Measurements from ENCODE around the gene PPP6R3.
"Not testable (repeated sequence)": the region's sequence is repeated elsewhere in the genome, so short reads cannot be mapped to it uniquely, and the experiment has no call there.

The PPP6R3 gene

GRCh38 chr11:68639322-68639721, 178.8 kb downstream of the PPP6R3 start:
- not testable (repeated sequence) for H2AFZ ChIP-seq (ENCODE audit: low read length); H3K9me2 ChIP-seq (ENCODE audit: low read depth, low read length); H3K4me1 ChIP-seq (ENCODE audit: insufficient read depth, low read length, severe bottlenecking); H3K9me3 ChIP-seq (ENCODE audit: low read length); H3K27ac ChIP-seq (ENCODE audit: low read depth, low read length, poor library complexity, severe bottlenecking); H3K9ac ChIP-seq (ENCODE audit: low read length); H3K27me3 ChIP-seq (ENCODE audit: insufficient read depth, low read length); H3K4me3 ChIP-seq (ENCODE audit: low read depth, low read length, poor library complexity, severe bottlenecking); H3K36me3 ChIP-seq (ENCODE audit: insufficient read depth, low read length); H3K4me2 ChIP-seq (ENCODE audit: low read length); H3F3A ChIP-seq (ENCODE audit: insufficient read depth, low read length); H3K79me2 ChIP-seq (ENCODE audit: insufficient read depth, low read length); H4K20me1 ChIP-seq (ENCODE audit: insufficient read depth, low read length)

GRCh38 chr11:68641880-68642279, 181.3 kb downstream of the PPP6R3 start:
- Histone ChIP-seq H3K27ac (ENCODE audit: low read depth, low read length, poor library complexity, severe bottlenecking) (no peak overlapping the region), H3F3A (ENCODE audit: insufficient read depth, low read length) (no peaks in the 10 kb centered on the region), H3K4me2 (ENCODE audit: low read length) (no peak overlapping the region), H3K36me3 (ENCODE audit: insufficient read depth, low read length) (no peaks in the 10 kb centered on the region), H2AFZ (ENCODE audit: low read length) (no peak overlapping the region), H3K27me3 (ENCODE audit: insufficient read depth, low read length) (no peaks in the 10 kb centered on the region; the same call in 1 of the 2 replicates), H3K9me2 (ENCODE audit: low read depth, low read length) (no peaks in the 10 kb centered on the region), H3K9ac (ENCODE audit: low read length) (no peak overlapping the region), H3K9me3 (ENCODE audit: low read length) (peaks cover 6% of the 10 kb centered on the region; the same call in 1 of the 2 replicates), H3K4me1 (ENCODE audit: insufficient read depth, low read length, severe bottlenecking) (no peaks in the 10 kb centered on the region), H3K4me3 (ENCODE audit: low read depth, low read length, poor library complexity, severe bottlenecking) (no peak overlapping the region), H4K20me1 (ENCODE audit: insufficient read depth, low read length) (no peaks in the 10 kb centered on the region), H3K79me2 (ENCODE audit: insufficient read depth, low read length) (no peaks in the 10 kb centered on the region)
- TF ChIP-seq EZH2 (IDR thresholded peaks at IDR 0.05; ENCODE audit: borderline replicate concordance, low read length) (no peak), CTCF (IDR thresholded peaks at IDR 0.05; ENCODE audit: low read length) (no peak)

- H3K9me2 ChIP-seq (ENCODE audit: low read depth, low read length), result no peaks in the 10 kb centered on the region
- no peak overlapping the region for H3K4me2 ChIP-seq (ENCODE audit: low read length)
- no peaks in the 10 kb centered on the region for H4K20me1 ChIP-seq (ENCODE audit: insufficient read depth, low read length)
- H3K4me3 ChIP-seq (ENCODE audit: low read depth, low read length, poor library complexity, severe bottlenecking), result no peak overlapping the region
- no peaks in the 10 kb centered on the region for H3K36me3 ChIP-seq (ENCODE audit: insufficient read depth, low read length)
- peaks cover 8% of the 10 kb centered on the region; the same call in 1 of the 2 replicates for H3K9me3 ChIP-seq (ENCODE audit: low read length)
- no peaks in the 10 kb centered on the region for H3K4me1 ChIP-seq (ENCODE audit: insufficient read depth, low read length, severe bottlenecking)
- no peaks in the 10 kb centered on the region for H3K79me2 ChIP-seq (ENCODE audit: insufficient read depth, low read length)
- no peaks in the 10 kb centered on the region; the same call in 1 of the 2 replicates for H3K27me3 ChIP-seq (ENCODE audit: insufficient read depth, low read length)
- no peaks in the 10 kb centered on the region for H3F3A ChIP-seq (ENCODE audit: insufficient read depth, low read length)
- H3K9ac ChIP-seq (ENCODE audit: low read length), result no peak overlapping the region
- H3K27ac ChIP-seq (ENCODE audit: low read depth, low read length, poor library complexity, severe bottlenecking), result no peak overlapping the region
- H2AFZ ChIP-seq (ENCODE audit: low read length), result no peak overlapping the region
- TF ChIP-seq CTCF (IDR thresholded peaks at IDR 0.05; ENCODE audit: low read length) (no peak), EZH2 (IDR thresholded peaks at IDR 0.05; ENCODE audit: borderline replicate concordance, low read length) (no peak)
These were observed 183.0 kb downstream of the PPP6R3 start for GRCh38 chr11:68643585-68643984.

- H3K9ac ChIP-seq (ENCODE audit: low read length), result no peak overlapping the region
- H3K4me2 ChIP-seq (ENCODE audit: low read length), result no peak overlapping the region
- H3K4me3 ChIP-seq (ENCODE audit: low read depth, low read length, poor library complexity, severe bottlenecking), result no peak overlapping the region
- peaks cover 8% of the 10 kb centered on the region; the same call in 1 of the 2 replicates for H3K9me3 ChIP-seq (ENCODE audit: low read length)
- H3F3A ChIP-seq (ENCODE audit: insufficient read depth, low read length), result no peaks in the 10 kb centered on the region
- H3K4me1 ChIP-seq (ENCODE audit: insufficient read depth, low read length, severe bottlenecking), result no peaks in the 10 kb centered on the region
- H3K79me2 ChIP-seq (ENCODE audit: insufficient read depth, low read length), result no peaks in the 10 kb centered on the region
- H2AFZ ChIP-seq (ENCODE audit: low read length), result no peak overlapping the region
- H3K27me3 ChIP-seq (ENCODE audit: insufficient read depth, low read length), result peaks cover 6% of the 10 kb centered on the region; the same call in 1 of the 2 replicates
- no peaks in the 10 kb centered on the region for H3K9me2 ChIP-seq (ENCODE audit: low read depth, low read length)
- H4K20me1 ChIP-seq (ENCODE audit: insufficient read depth, low read length), result no peaks in the 10 kb centered on the region
- H3K36me3 ChIP-seq (ENCODE audit: insufficient read depth, low read length), result no peaks in the 10 kb centered on the region
- no peak overlapping the region for H3K27ac ChIP-seq (ENCODE audit: low read depth, low read length, poor library complexity, severe bottlenecking)
- TF ChIP-seq EZH2 (IDR thresholded peaks at IDR 0.05; ENCODE audit: borderline replicate concordance, low read length) (no peak), CTCF (IDR thresholded peaks at IDR 0.05; ENCODE audit: low read length) (no peak)
These were observed 186.3 kb downstream of the PPP6R3 start for GRCh38 chr11:68646832-68647231.

Measured in OCI-LY1 (cell line).